ENCODE measurements around the gene GSDME.

The GSDME gene

GRCh38 chr7:24734306-24734705 lies 23.0 kb downstream of the GSDME start:
- Histone ChIP-seq H3K27ac (ENCODE audit: extremely low read depth, low read depth, low read length) (no peak overlapping the region), H3K4me1 (ENCODE audit: control insufficient read depth, insufficient read depth, low read length) (no peaks in the 10 kb centered on the region), H3K9me3 (ENCODE audit: control insufficient read depth, insufficient read depth, low read depth, low read length) (no peaks in the 10 kb centered on the region), H3K4me3 (ENCODE audit: low read depth, low read length) (no peak overlapping the region), H3K36me3 (ENCODE audit: control insufficient read depth in 2 of 2, insufficient read depth in 1 of 2, low read length in 2 of 2) (no peaks in the 10 kb centered on the region)
- ChIA-PET CTCF (interaction anchor here (0.6 to 0.9 kb wide), 3 partner anchors 11 to 336 kb away, joined by 3 to 5 read pairs (median 3); no protein-coding TSS in a partner anchor), POLR2A (no interaction called here)
- TF ChIP-seq ZNF555 (tag by site-specific recombination; conservative IDR thresholded peaks at IDR 0.05) (no peak), ZNF639 (tag by site-specific recombination; IDR thresholded peaks at IDR 0.05) (no peak), ZNF658 (tag by site-specific recombination; IDR thresholded peaks at IDR 0.05) (no peak), ZNF561 (tag by site-specific recombination; IDR thresholded peaks at IDR 0.05; ENCODE audit: borderline replicate concordance) (no peak), ZSCAN16 (tag by site-specific recombination; IDR thresholded peaks at IDR 0.05) (no peak), ZNF596 (tag by site-specific recombination; IDR thresholded peaks at IDR 0.05) (no peak), ZNF341 (tag by site-specific recombination; IDR thresholded peaks at IDR 0.05; ENCODE audit: low read depth) (no peak), KLF8 (tag by site-specific recombination; IDR thresholded peaks at IDR 0.05) (no peak), ZNF391 (tag by site-specific recombination; IDR thresholded peaks at IDR 0.05; ENCODE audit: borderline replicate concordance, low read depth) (no peak), OVOL3 (tag by site-specific recombination; IDR thresholded peaks at IDR 0.05) (no peak), PATZ1 (tag by site-specific recombination; IDR thresholded peaks at IDR 0.05) (no peak), ZNF350 (tag by site-specific recombination; IDR thresholded peaks at IDR 0.05) (no peak), KLF7 (tag by site-specific recombination; IDR thresholded peaks at IDR 0.05; ENCODE audit: borderline replicate concordance) (no peak), ZXDB (tag by site-specific recombination; IDR thresholded peaks at IDR 0.05) (no peak), BCL6B (tag by site-specific recombination; IDR thresholded peaks at IDR 0.05) (no peak)
- TF ChIP-seq, protein P1, sequence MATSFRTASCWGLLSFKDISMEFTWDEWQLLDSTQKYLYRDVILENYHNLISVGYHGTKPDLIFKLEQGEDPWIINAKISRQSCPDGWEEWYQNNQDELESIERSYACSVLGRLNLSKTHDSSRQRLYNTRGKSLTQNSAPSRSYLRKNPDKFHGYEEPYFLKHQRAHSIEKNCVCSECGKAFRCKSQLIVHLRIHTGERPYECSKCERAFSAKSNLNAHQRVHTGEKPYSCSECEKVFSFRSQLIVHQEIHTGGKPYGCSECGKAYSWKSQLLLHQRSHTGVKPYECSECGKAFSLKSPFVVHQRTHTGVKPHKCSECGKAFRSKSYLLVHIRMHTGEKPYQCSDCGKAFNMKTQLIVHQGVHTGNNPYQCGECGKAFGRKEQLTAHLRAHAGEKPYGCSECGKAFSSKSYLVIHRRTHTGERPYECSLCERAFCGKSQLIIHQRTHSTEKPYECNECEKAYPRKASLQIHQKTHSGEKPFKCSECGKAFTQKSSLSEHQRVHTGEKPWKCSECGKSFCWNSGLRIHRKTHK (tag by site-specific recombination; IDR thresholded peaks at IDR 0.05), result no peak

DNA sequence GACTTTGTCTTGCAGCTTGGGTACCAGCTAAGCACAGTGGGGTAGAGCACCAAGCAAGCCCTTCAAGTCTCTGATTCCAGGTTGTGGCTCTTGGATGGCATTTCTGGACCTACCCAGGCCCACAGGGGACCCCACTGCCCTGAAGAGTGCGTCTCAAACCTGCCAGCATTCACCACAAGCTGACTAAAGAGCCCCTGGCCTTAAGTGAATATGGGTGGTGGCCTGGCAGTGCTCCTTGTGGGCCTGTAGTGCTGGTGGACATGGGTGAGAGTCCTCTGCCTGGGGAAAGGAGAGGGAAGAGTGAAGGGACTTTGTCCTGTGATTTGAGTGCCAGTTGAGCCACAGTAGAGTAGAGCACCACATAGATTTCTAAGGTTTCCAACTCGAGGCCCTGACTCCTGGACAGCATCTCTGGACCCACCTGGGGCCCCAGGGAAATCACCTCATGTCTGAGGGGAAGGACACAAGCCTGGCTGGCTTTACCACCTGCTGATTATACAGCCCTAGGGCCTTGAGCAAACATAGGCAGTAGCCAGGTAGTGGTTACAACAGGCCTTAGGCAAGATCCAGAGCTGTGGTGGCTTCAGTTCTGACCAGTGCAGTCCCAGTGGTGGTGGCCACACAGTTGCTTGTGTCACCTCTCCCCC lies 23.7 kb downstream of the GSDME start:
- CTCF ChIA-PET, result interaction anchor here (0.9 kb wide), 1 partner anchor 79 kb away, joined by 3 read pairs; no protein-coding TSS in a partner anchor
- TF ChIP-seq ZNF138 (tag by site-specific recombination; IDR thresholded peaks at IDR 0.05; ENCODE audit: borderline replicate concordance) (no peak), KLF7 (tag by site-specific recombination; IDR thresholded peaks at IDR 0.05; ENCODE audit: borderline replicate concordance) (no peak), ZNF48 (tag by site-specific recombination; IDR thresholded peaks at IDR 0.05) (no peak), ZBTB20 (tag by site-specific recombination; IDR thresholded peaks at IDR 0.05) (no peak), ZBTB8A (tag by site-specific recombination; IDR thresholded peaks at IDR 0.05) (no peak), ZNF830 (tag by site-specific recombination; IDR thresholded peaks at IDR 0.05; ENCODE audit: low read depth) (no peak), ZBTB10 (tag by site-specific recombination; IDR thresholded peaks at IDR 0.05) (no peak), ZFP3 (tag by site-specific recombination; IDR thresholded peaks at IDR 0.05; ENCODE audit: low read depth) (no peak), PRDM1 (tag by site-specific recombination; IDR thresholded peaks at IDR 0.05) (no peak), ZNF792 (tag by site-specific recombination; IDR thresholded peaks at IDR 0.05) (no peak), MYNN (tag by site-specific recombination; IDR thresholded peaks at IDR 0.05; ENCODE audit: borderline replicate concordance) (no peak), ZNF777 (tag by site-specific recombination; IDR thresholded peaks at IDR 0.05; ENCODE audit: borderline replicate concordance) (no peak)
- no peaks in the 10 kb centered on the region for H3K9me3 ChIP-seq (ENCODE audit: control insufficient read depth, insufficient read depth, low read depth, low read length)
- POLR2A ChIA-PET, result no interaction called here
- no peaks in the 10 kb centered on the region for H3K4me1 ChIP-seq (ENCODE audit: control insufficient read depth, insufficient read depth, low read length)
- H3K27ac ChIP-seq (ENCODE audit: extremely low read depth, low read depth, low read length), result no peak overlapping the region
- no peak overlapping the region for H3K4me3 ChIP-seq (ENCODE audit: low read depth, low read length)
- H3K36me3 ChIP-seq (ENCODE audit: control insufficient read depth in 2 of 2, insufficient read depth in 1 of 2, low read length in 2 of 2), result no peaks in the 10 kb centered on the region

Data from HEK293 (cell line).